Neural cell (in vitro differentiated cells): Measurements from ENCODE around the gene MINDY2. TPM values are rescaled to one million over a fixed set of nuclear protein-coding genes. Genes with fewer than 3 reads are reported as not detected.

Experiments
- H2AFZ ChIP-seq: fragments of 200-600, 300-800 bp; sonication (generic), shearing (Covaris generic); 2 replicates; pipeline ENCODE4 v1.6.0; 2014; ENCODE audit warnings: low read depth, mild to moderate bottlenecking, antibody characterized with exemption, low read length, moderate library complexity
- H3F3A ChIP-seq: fragments of 200-600 bp; shearing (Covaris generic); 2 replicates; pipeline ENCODE4 v1.6.1; 2016; ENCODE audit warnings: mild to moderate bottlenecking, moderate library complexity, mixed read lengths, antibody characterized with exemption, low read length; ENCODE audit not compliant: insufficient read depth, poor library complexity, severe bottlenecking
- H3K27ac ChIP-seq: fragments of 200-600, 300-800 bp; sonication (generic), shearing (Covaris generic); 2 replicates; pipeline ENCODE4 v1.5.1; 2014; ENCODE audit warnings: mild to moderate bottlenecking, low read length, moderate library complexity
- H3K27me3 ChIP-seq: fragments of 300-800, 200-600 bp; sonication (generic), shearing (Covaris generic); 2 replicates; pipeline ENCODE4 v1.6.0; 2014; ENCODE audit warnings: mild to moderate bottlenecking, low read depth, low read length, moderate library complexity; ENCODE audit not compliant: insufficient read depth
- H3K36me3 ChIP-seq: fragments of 300-800, 200-600 bp; sonication (generic), shearing (Covaris generic); 2 replicates; pipeline ENCODE4 v1.5.1; 2014; ENCODE audit warnings: mild to moderate bottlenecking, antibody characterized with exemption, low read length, moderate library complexity; ENCODE audit not compliant: insufficient read depth
- H3K4me2 ChIP-seq: fragments of 300-800, 200-600 bp; sonication (generic), shearing (Covaris generic); 2 replicates; pipeline ENCODE4 v1.6.0; 2014; ENCODE audit warnings: mild to moderate bottlenecking, low read length
- H3K4me3 ChIP-seq: fragments of 300-800, 200-600 bp; sonication (generic), shearing (Covaris generic); 2 replicates; pipeline ENCODE4 v1.5.1; 2014; ENCODE audit warnings: mild to moderate bottlenecking, low read length, moderate library complexity
- H3K79me2 ChIP-seq: fragments of 200-600 bp; shearing (Covaris generic); replicated peaks from 2 replicates; pipeline ENCODE4 v1.6.0; 2014; ENCODE audit warnings: mild to moderate bottlenecking, low read length, moderate library complexity; ENCODE audit not compliant: insufficient read depth
- H3K9ac ChIP-seq: fragments of 300-800, 200-600 bp; sonication (generic), shearing (Covaris generic); 2 replicates; pipeline ENCODE4 v1.6.1; 2016; ENCODE audit warnings: mild to moderate bottlenecking, low read length, mixed read lengths
- H3K9me2 ChIP-seq: fragments of 200-600 bp; shearing (Covaris generic); 2 replicates; pipeline ENCODE4 v1.6.1; 2016; ENCODE audit warnings: mild to moderate bottlenecking, low read length, mixed read lengths; ENCODE audit not compliant: insufficient read depth
- H3K9me3 ChIP-seq: fragments of 200-600, 300-800 bp; sonication (generic), shearing (Covaris generic); 2 replicates; pipeline ENCODE4 v1.6.1; 2016; ENCODE audit warnings: mild to moderate bottlenecking, mixed run types, low read length, moderate library complexity, mixed read lengths
- H4K20me1 ChIP-seq: fragments of 200-600 bp; shearing (Covaris generic); 2 replicates; pipeline ENCODE4 v1.6.1; 2016; ENCODE audit warnings: mild to moderate bottlenecking, mixed run types; ENCODE audit not compliant: insufficient read depth
- CTCF ChIP-seq: fragments of 450-650 bp; IDR thresholded peaks from 2 replicates; pipeline ENCODE4 v1.5.1; 2014; ENCODE audit warnings: antibody characterized with exemption, mild to moderate bottlenecking, moderate library complexity; ENCODE audit not compliant: poor library complexity, severe bottlenecking
- EP300 ChIP-seq: fragments of 450-650 bp; conservative IDR thresholded peaks from 2 replicates; pipeline ENCODE4 v1.6.1; 2014; ENCODE audit warnings: antibody characterized with exemption, mild to moderate bottlenecking, moderate library complexity; ENCODE audit not compliant: poor library complexity, severe bottlenecking
- EZH2 ChIP-seq: fragments of 200-600, 300-800 bp; shearing (Covaris generic), sonication (generic); IDR thresholded peaks from 2 replicates; pipeline ENCODE4 v1.6.1; 2014; ENCODE audit warnings: antibody characterized with exemption, low read length, borderline replicate concordance, mild to moderate bottlenecking; ENCODE audit not compliant: insufficient read depth, poor library complexity, severe bottlenecking
- MXI1 ChIP-seq: fragments of 450-650 bp; conservative IDR thresholded peaks from 2 replicates; pipeline ENCODE4 v1.6.1; 2014; ENCODE audit warnings: antibody characterized with exemption, mild to moderate bottlenecking; ENCODE audit not compliant: poor library complexity, severe bottlenecking
- POLR2AphosphoS5 ChIP-seq: IDR thresholded peaks from 2 replicates; pipeline ENCODE4 v1.6.1; 2012
- RAD21 ChIP-seq: fragments of 450-650 bp; conservative IDR thresholded peaks from 2 replicates; pipeline ENCODE4 v1.6.1; 2014; ENCODE audit warnings: antibody characterized with exemption, mild to moderate bottlenecking, moderate library complexity
- REST ChIP-seq: IDR thresholded peaks from 2 replicates; pipeline ENCODE4 v1.6.1; 2012; ENCODE audit warnings: borderline replicate concordance
- SMC3 ChIP-seq: fragments of 450-650 bp; conservative IDR thresholded peaks from 2 replicates; pipeline ENCODE4 v1.6.1; 2014; ENCODE audit warnings: antibody characterized with exemption, mild to moderate bottlenecking, moderate library complexity; ENCODE audit not compliant: poor library complexity
- TAF1 ChIP-seq: IDR thresholded peaks from 2 replicates; pipeline ENCODE4 v1.6.1; 2012; ENCODE audit warnings: low read depth
- polyA plus RNA-seq: library from polyadenylated mRNA; depleted of rRNA; stranded (reverse); fragments of >200 nt; gene quantifications from 2 replicates; pipeline ENCODE4 v1.2.3, GENCODE V29; 2014

MINDY2 gene
- polyA plus RNA-seq, 1 donor from 2014 or later, result 22.8 TPM

GRCh38 chr15:58876306-58877106, 105.4 kb downstream of the MINDY2 start:
- H3K4me2 ChIP-seq, result no peak overlapping the region
- no peak overlapping the region for H3K27ac ChIP-seq
- H3K36me3 ChIP-seq, result peaks cover 11% of the 10 kb centered on the region
- H2AFZ ChIP-seq, result no peak overlapping the region
- H4K20me1 ChIP-seq, result no peaks in the 10 kb centered on the region
- H3K9ac ChIP-seq, result no peak overlapping the region
- H3K27me3 ChIP-seq, result no peaks in the 10 kb centered on the region
- H3K9me2 ChIP-seq, result no peaks in the 10 kb centered on the region
- H3K4me3 ChIP-seq, result no peak overlapping the region
- no peak for TF ChIP-seq CTCF
- no peak for TF ChIP-seq EP300
- TF ChIP-seq EZH2, result no peak
- TF ChIP-seq POLR2AphosphoS5, result no peak
- no peak for TF ChIP-seq MXI1
- no peak for TF ChIP-seq REST
- no peak for TF ChIP-seq SMC3
- no peaks in the 10 kb centered on the region for H3F3A ChIP-seq
- H3K79me2 ChIP-seq, result no peaks in the 10 kb centered on the region
- no peaks in the 10 kb centered on the region for H3K9me3 ChIP-seq

- Histone ChIP-seq H3K36me3 (peaks cover 11% of the 10 kb centered on the region), H3K27ac (no peak overlapping the region), H3K9ac (no peak overlapping the region), H3K4me3 (no peak overlapping the region), H3K79me2 (no peaks in the 10 kb centered on the region), H3K27me3 (no peaks in the 10 kb centered on the region), H3K9me2 (no peaks in the 10 kb centered on the region), H2AFZ (no peak overlapping the region), H3K9me3 (no peaks in the 10 kb centered on the region), H3F3A (no peaks in the 10 kb centered on the region), H4K20me1 (no peaks in the 10 kb centered on the region), H3K4me2 (no peak overlapping the region)
- TF ChIP-seq POLR2AphosphoS5 (no peak), RAD21 (no peak), MXI1 (no peak), TAF1 (no peak), SMC3 (no peak), EZH2 (no peak), REST (no peak), EP300 (no peak), CTCF (no peak)
Measured at GRCh38 chr15:58877999-58878825, 107.1 kb downstream of the MINDY2 start.
